AG10803 (cell line): Measurements from ENCODE around the gene ALPG.

Source experiments
- DNase-seq: peaks from one replicate; pipeline ENCODE4 v3.0.0; 2010; ENCODE audit warnings: low read depth
- H3K4me3 ChIP-seq: 2 replicates; pipeline ENCODE4 v1.5.1; 2011; ENCODE audit warnings: mild to moderate bottlenecking, low read length, control low read depth
- CTCF ChIP-seq: conservative IDR thresholded peaks from 2 replicates; pipeline ENCODE4 v1.5.1; 2011; ENCODE audit warnings: mild to moderate bottlenecking, low read length, control low read depth, inconsistent platforms

Gene ALPG

DNA sequence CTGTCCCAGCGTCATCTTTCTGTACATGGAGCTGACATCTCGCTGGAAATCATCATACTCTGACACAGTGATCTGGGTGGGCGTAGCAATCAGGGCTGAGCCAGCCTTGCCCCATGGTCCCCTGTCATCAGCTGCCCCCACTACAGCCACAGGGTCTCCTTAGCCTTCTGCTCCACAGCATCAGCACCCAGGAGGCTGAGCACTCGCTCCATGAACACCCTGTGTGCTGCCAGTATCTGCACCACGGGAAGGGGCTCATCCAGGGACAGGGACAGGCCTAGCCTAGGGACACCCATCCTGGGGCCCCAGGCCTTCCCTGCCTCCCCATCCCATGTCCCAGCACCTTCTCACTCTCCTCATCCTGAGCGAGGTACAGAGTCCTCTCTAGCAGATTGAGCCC, 11.4 kb downstream of the ALPG start:
- no peak for DNase-seq
- no peak overlapping the region for H3K4me3 ChIP-seq
- no peak for TF ChIP-seq CTCF

DNA sequence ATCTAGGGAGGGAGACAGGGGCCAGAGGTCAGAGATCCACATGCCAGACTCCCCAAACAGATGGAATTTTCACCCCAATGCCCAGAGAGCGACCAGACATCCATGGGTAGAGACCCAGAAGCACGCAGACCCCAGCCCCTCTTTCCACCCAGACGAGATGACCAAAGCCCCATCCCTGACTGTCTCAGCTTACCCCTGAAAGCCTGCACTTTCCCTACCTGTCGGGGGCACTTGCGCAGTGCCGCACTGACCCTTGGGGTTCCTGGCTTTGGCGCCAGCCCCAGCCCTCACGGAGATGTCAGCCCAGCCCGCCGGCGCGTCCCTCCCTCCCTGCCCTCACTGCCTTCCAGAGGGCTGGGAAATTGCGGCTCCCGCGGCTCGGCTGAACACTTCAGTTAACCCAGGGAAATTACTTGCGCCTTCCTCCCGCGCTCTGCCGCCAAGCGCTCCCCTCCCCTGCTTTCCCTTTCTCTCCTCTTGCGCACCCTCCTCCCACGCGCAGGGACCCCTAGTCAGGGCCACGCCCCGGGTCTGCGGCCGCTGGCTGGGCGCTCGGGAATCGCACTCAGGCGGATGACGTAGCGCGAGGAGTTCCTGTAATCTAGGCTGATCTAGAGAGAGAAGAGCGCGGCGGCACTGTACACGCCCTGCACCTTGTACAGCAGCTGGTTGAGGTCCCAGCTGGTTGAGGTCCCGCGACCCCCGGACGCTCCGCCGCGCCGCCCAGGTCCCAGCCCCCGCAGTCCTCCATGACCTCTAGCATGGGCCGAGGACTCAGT, 12.0 kb downstream of the ALPG start:
- DNase-seq = no peak
- no peak for TF ChIP-seq CTCF
- H3K4me3 ChIP-seq = no peak overlapping the region; the same call in 1 of the 2 replicates

GRCh38 chr2:232419245-232420072, 12.8 kb downstream of the ALPG start:
- H3K4me3 ChIP-seq = no peak overlapping the region
- TF ChIP-seq CTCF = no peak
- DNase-seq = no peak

GRCh38 chr2:232420073-232420454, 13.4 kb downstream of the ALPG start:
- DNase-seq = no peak
- H3K4me3 ChIP-seq = no peak overlapping the region
- no peak for TF ChIP-seq CTCF

DNA sequence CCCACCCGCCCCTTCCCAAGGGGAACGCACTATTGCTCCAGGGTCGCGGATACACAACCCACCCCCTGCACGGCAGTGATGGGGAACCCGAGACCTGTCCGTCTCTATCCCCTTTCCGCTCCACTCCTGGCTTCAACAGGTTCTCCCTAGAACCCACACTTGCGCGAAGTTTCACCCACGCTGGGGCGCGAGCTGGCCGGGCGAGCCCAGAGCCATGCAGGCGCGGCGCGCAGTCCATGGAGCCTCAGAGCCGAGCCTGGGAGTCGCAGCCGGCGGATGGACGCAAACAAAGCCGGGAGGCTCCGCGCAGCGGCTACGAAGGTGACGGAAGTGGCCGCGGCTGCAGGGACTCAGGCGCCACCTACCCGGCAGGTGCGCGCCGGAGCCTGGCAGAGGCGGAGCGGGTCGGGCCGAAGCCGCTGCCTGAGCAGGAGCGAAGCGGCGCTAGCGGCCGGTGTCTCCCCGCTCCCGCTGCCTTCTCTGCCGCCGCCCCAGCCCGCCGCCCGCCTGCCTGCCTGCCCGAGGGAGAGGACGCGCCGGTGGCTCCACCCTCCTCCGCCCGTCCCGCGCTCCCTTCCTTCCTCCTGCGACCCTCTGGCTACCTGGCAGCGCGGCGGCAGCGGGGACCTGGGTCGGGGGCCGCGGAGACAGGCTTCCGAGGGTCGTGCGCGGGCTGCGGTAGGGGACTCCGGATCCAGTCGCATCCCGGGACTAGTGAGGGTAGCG, 14.0 kb downstream of the ALPG start:
- H3K4me3 ChIP-seq = no peak overlapping the region
- no peak for TF ChIP-seq CTCF
- DNase-seq = no peak

DNA sequence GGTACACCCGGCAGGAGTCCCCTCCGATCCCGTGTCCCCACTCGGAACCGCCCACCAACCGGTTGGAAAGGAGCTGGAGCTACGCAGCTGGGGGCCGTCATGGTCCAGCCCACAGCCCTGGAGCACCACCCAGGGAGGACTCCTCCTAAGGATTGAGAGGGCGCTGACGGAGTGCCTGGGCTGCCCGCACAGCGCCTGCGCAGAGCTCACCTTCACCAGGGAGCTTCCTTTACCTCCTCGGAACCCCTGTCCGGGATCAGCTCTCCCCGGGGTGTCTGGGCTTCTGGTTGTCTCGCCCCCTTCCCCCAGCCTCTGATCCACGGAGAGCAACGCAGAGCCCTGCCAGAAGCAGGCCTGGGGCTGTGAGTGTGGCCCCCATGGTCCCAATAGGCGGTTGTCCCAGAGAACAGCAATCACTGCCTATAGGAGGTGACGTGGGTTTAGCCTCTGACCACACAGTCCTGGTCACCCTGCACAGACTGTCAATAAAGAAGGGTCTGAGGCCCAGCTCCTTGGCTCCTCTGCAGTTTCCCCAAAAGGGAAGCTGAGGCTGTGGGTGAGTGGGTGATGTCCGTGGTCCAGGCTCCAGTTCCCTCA, 14.6 kb downstream of the ALPG start:
- DNase-seq = no peak
- TF ChIP-seq CTCF = no peak
- no peak overlapping the region for H3K4me3 ChIP-seq
